HG02885 (cell line): ENCODE measurements around the gene PARP12.

ENCODE experiments used
- ATAC-seq: cut with Tn5 transposase; IDR thresholded peaks from one replicate; pipeline ENCODE4 v1.9.1; 2021; ENCODE audit warnings: mild to moderate bottlenecking; ENCODE audit not compliant: unreplicated experiment, poor library complexity

PARP12 gene

GRCh38 chr7:140060243-140060630 lies 2.5 kb downstream of the PARP12 start:
- ATAC-seq = no peak

GRCh38 chr7:140059273-140060242 lies 3.2 kb downstream of the PARP12 start:
- ATAC-seq = no peak

- ATAC-seq = no peak
Measured at GRCh38 chr7:140058517-140058916, 4.2 kb downstream of the PARP12 start.

DNA sequence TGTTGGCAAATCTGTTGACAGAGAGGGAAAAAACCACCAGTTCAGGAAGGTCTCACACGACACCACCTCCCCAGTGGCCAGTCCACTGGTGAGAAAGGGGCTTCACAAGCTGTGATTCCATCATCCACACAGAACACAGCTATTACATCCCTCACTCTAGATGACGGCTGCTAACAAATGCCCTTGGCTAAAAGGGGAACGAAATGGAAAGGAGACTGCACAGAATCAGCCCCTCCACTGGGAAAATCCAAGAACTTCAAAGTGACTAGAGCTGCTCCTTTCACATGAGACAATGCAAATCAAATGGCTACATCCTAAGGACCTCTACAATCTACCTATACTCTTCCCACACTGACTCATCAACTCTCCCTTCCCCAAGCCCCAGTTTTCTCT lies 5.6 kb downstream of the PARP12 start:
- ATAC-seq = no peak

- ATAC-seq = no peak
Measured at GRCh38 chr7:140056431-140057142, 6.2 kb downstream of the PARP12 start.

GRCh38 chr7:140055833-140056232 lies 6.9 kb downstream of the PARP12 start:
- no peak for ATAC-seq

DNA sequence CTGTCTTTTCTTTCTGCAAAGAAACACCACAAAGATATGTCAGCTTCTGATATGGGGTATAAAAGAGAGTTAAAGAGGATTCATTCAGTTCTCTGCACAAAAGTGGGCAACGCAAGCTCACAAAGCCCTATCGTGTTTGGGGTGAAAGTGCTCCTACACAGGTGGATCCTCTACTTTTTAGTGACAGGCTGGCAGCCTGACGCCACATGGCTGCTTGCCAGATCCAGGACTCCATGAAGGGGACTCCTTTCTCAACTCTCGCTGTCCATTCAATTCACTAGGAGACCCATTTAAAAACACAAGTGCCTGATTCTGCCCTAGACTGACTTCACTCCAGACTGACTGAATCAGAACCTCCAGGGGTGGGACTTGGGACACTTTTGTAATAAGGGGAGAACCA lies 8.0 kb downstream of the PARP12 start:
- ATAC-seq = no peak

- ATAC-seq = peak; percentile 87
Measured at GRCh38 chr7:140053812-140054539, 8.8 kb downstream of the PARP12 start.

- ATAC-seq = no peak
Measured at GRCh38 chr7:140051820-140052219, 10.9 kb downstream of the PARP12 start.

- ATAC-seq = no peak
Measured at GRCh38 chr7:140050100-140050499, 12.7 kb downstream of the PARP12 start.

GRCh38 chr7:140049339-140050024 lies 13.3 kb downstream of the PARP12 start:
- ATAC-seq = no peak

- no peak for ATAC-seq
Measured at GRCh38 chr7:140048989-140049338, 13.8 kb downstream of the PARP12 start.

DNA sequence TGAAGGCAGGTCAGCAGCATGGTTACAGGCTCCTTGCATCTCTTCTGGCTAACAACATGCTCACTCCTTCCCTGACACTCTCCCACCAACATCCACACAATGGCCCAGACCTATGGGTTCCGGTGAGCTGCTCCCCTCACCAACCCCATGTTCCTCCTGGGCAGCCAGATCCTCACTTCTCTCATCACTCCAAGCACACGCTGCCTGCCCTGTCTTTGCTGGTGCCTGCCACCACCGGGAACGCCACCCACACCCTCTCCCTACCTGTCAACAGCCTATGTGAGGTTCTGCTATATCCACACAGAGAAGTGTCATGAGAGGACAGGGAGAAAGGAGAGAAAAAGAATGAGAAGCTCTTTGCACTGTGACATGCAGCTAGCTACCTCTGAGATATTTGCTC lies 14.6 kb downstream of the PARP12 start:
- no peak for ATAC-seq

DNA sequence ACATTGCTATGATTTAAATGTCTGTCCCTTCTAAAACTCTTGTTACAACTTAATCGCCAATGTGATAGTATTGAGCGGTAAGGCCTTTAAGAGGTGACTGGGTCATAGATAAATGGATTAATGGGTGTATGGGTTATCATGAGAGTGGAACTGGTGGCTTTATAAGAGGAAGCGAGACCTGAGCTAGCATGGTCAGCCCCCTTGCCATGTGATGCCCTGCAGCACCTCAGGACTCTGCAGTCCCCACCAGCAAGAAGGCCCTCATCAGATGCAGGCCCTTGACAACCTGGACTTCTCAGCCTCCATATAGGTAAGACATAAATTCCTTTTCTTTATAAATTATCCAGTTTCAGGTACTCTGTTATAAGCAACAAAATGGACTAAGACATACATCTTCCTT lies 15.6 kb downstream of the PARP12 start:
- ATAC-seq = no peak

- no peak for ATAC-seq
Measured at GRCh38 chr7:140045697-140046096, 17.1 kb downstream of the PARP12 start.

GRCh38 chr7:140044251-140044650 lies 18.5 kb downstream of the PARP12 start:
- no peak for ATAC-seq

- ATAC-seq = no peak
Measured at GRCh38 chr7:140042386-140042670, 20.4 kb downstream of the PARP12 start.

GRCh38 chr7:140041659-140042385 lies 20.9 kb downstream of the PARP12 start:
- ATAC-seq = no peak

- ATAC-seq = no peak
Measured at GRCh38 chr7:140039896-140040295, 22.9 kb downstream of the PARP12 start.

DNA sequence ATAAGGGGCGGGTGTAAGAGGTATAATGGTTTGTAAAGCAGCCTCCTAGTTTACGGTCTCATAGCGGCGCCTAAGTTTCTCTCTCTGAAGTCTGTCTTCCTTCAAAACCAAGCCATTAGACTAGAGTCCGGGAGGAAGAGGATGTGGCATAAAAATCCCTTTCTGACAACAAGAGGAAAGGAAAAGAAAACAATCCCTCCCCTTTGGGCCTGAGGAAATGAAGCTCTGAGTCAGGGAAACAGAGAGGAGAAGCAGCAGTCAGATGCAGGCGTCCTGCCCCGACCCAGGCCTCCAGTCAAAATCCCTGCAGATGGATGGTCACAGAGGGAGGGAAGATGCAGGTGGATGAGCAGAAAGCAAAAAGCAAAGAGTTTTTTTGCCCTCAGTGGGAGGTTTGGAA lies 23.7 kb downstream of the PARP12 start:
- no peak for ATAC-seq
